Measurements from ENCODE around the gene EBF3. TPM values are rescaled to one million over a fixed set of nuclear protein-coding genes. Genes with fewer than 3 reads are reported as not detected.

EBF3 gene
- total RNA-seq, 5 donors from 2014 or later (not counting 1 experiment from before 2014, with no cell fraction given): not detected

DNA sequence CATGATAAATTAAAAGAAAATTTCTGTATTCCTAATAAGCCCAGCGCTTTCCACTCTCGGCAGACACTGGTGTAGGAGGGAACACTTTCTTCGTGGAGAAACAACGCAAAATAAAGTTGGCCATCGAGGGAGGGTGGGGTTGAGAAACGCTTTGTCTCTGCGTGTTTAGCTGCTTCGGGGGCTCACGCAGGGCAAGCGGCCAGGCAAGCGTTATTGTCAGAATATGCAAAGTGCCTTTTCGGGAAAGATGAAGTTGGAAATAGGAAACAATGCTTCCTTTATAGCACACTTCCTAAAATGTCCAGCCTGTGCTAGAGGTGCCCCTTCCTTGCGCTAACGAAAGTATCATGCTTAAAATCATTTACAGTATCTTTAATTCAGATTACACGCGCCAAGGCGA lies 1.9 kb upstream of the EBF3 start:
- Mint-ChIP-seq H3K4me1 (peaks cover 24 to 40% (median 25%) of the 10 kb centered on the region in 3 donors), H3K27ac (no peak overlapping the region), H3K9me3 (no peaks in the 10 kb centered on the region), H3K4me3 (no peak overlapping the region), H3K27me3 (peaks cover 47 to 68% of the 10 kb centered on the region in 2 donors), H3K36me3 (no peaks in the 10 kb centered on the region)
- Histone ChIP-seq H3K27ac (ENCODE audit: low read length) (no peak overlapping the region), H3K36me3 (ENCODE audit: control insufficient read depth in 2 of 2, extremely low read depth in 1 of 2, insufficient read depth in 1 of 2, low read length in 1 of 2) (no peaks in the 10 kb centered on the region), H3K4me1 (ENCODE audit: control insufficient read depth in 1 of 2, extremely low read depth in 1 of 2, insufficient read depth in 2 of 2, low read length in 2 of 2) (peaks cover 9 to 44% of the 10 kb centered on the region in 2 experiments), H3K27me3 (replicated peaks in 1 of 2; ENCODE audit: control insufficient read depth in 2 of 2, extremely low read depth in 1 of 2, insufficient read depth in 2 of 2, low read length in 1 of 2) (peaks cover 25 to 88% of the 10 kb centered on the region in 2 experiments), H3K9me3 (no peaks in the 10 kb centered on the region), H3K4me3 (ENCODE audit: control insufficient read depth in 1 of 2, extremely low read depth in 1 of 2, low read length in 1 of 2) (no peak overlapping the region)
- CTCF ChIA-PET: interaction anchor here in 1 of 2 donors (0.5 kb wide), 1 partner anchor 1752 kb away, joined by 3 read pairs; no protein-coding TSS in a partner anchor
- no peak for DNase-seq
- POLR2A ChIA-PET: no interaction called here
- ATAC-seq (replicated peaks in 1 of 4): no peak
- WGBS (ENCODE audit: insufficient coverage): 7% methylated on average over 5 of the region's 17 CpGs

- 6% methylated on average over 6 of the region's 15 CpGs for WGBS (ENCODE audit: insufficient coverage)
- Mint-ChIP-seq H3K36me3 (no peaks in the 10 kb centered on the region), H3K4me3 (peak overlapping the region in 1 of 3 donors; percentile 28), H3K27me3 (peaks cover 50 to 70% of the 10 kb centered on the region in 2 donors), H3K27ac (no peak overlapping the region), H3K9me3 (no peaks in the 10 kb centered on the region), H3K4me1 (peaks cover 23 to 41% (median 24%) of the 10 kb centered on the region in 3 donors)
- ChIA-PET CTCF (interaction anchor here in 1 of 2 donors (0.6 kb wide), 1 partner anchor 145 kb away, joined by 3 read pairs; no protein-coding TSS in a partner anchor), POLR2A (no interaction called here)
- peaks cover 30 to 88% of the 10 kb centered on the region in 2 experiments for H3K27me3 ChIP-seq (replicated peaks in 1 of 2; ENCODE audit: control insufficient read depth in 2 of 2, extremely low read depth in 1 of 2, insufficient read depth in 2 of 2, low read length in 1 of 2)
- DNase-seq (no peak), ATAC-seq (replicated peaks in 1 of 4) (no peak)
- no peak overlapping the region for H3K27ac ChIP-seq (ENCODE audit: low read length)
- peaks cover 9 to 38% of the 10 kb centered on the region in 2 experiments for H3K4me1 ChIP-seq (ENCODE audit: control insufficient read depth in 1 of 2, extremely low read depth in 1 of 2, insufficient read depth in 2 of 2, low read length in 2 of 2)
- no peaks in the 10 kb centered on the region for H3K36me3 ChIP-seq (ENCODE audit: control insufficient read depth in 2 of 2, extremely low read depth in 1 of 2, insufficient read depth in 1 of 2, low read length in 1 of 2)
- no peak overlapping the region for H3K4me3 ChIP-seq (ENCODE audit: control insufficient read depth in 1 of 2, extremely low read depth in 1 of 2, low read length in 1 of 2)
- H3K9me3 ChIP-seq: no peaks in the 10 kb centered on the region
Measured at GRCh38 chr10:129965425-129965808, 1.3 kb upstream of the EBF3 start.

GRCh38 chr10:129964611-129965424 lies 744 bp upstream of the EBF3 start:
- CTCF ChIA-PET: interaction anchor here in 1 of 2 donors (0.6 kb wide), 1 partner anchor 145 kb away, joined by 3 read pairs; no protein-coding TSS in a partner anchor
- POLR2A ChIA-PET: interaction anchor here in 1 of 2 donors (0.7 kb wide), 1 partner anchor 1906 kb away, joined by 3 read pairs; no protein-coding TSS in a partner anchor

GRCh38 chr10:129962872-129963640 lies 1.0 kb downstream of the EBF3 start:
- Mint-ChIP-seq H3K9me3 (no peaks in the 10 kb centered on the region), H3K27me3 (peaks cover 52 to 62% of the 10 kb centered on the region in 2 donors), H3K27ac (peak overlapping the region in 1 of 2 donors; percentile 25), H3K4me1 (peaks cover 25 to 41% (median 27%) of the 10 kb centered on the region in 3 donors), H3K4me3 (peak overlapping the region; percentile 63 to 81 (median 68)), H3K36me3 (no peaks in the 10 kb centered on the region)
- DNase-seq (peak in 2 of 35 experiments; percentile 22 to 36), ATAC-seq (replicated peaks in 1 of 4) (peak in 3 of 4 experiments; percentile 24 to 39 (median 31))
- peak overlapping the region in 1 of 2 donors; percentile 90 for H3K4me3 ChIP-seq (ENCODE audit: control insufficient read depth in 1 of 2, extremely low read depth in 1 of 2, low read length in 1 of 2)
- H3K27ac ChIP-seq (ENCODE audit: low read length): no peak overlapping the region
- peaks cover 14 to 43% of the 10 kb centered on the region in 2 experiments for H3K4me1 ChIP-seq (ENCODE audit: control insufficient read depth in 1 of 2, extremely low read depth in 1 of 2, insufficient read depth in 2 of 2, low read length in 2 of 2)
- H3K9me3 ChIP-seq: no peaks in the 10 kb centered on the region
- H3K36me3 ChIP-seq (ENCODE audit: control insufficient read depth in 2 of 2, extremely low read depth in 1 of 2, insufficient read depth in 1 of 2, low read length in 1 of 2): no peaks in the 10 kb centered on the region
- peaks cover 29 to 84% of the 10 kb centered on the region in 2 experiments for H3K27me3 ChIP-seq (replicated peaks in 1 of 2; ENCODE audit: control insufficient read depth in 2 of 2, extremely low read depth in 1 of 2, insufficient read depth in 2 of 2, low read length in 1 of 2)
- 4% methylated on average over 61 of the region's 79 CpGs for WGBS (ENCODE audit: insufficient coverage)
- ChIA-PET POLR2A (no interaction called here), CTCF (no interaction called here)

More at GRCh38 chr10:129964611-129965424, 744 bp upstream of the EBF3 start:
- Histone ChIP-seq H3K36me3 (ENCODE audit: control insufficient read depth in 2 of 2, extremely low read depth in 1 of 2, insufficient read depth in 1 of 2, low read length in 1 of 2) (no peaks in the 10 kb centered on the region), H3K4me1 (ENCODE audit: control insufficient read depth in 1 of 2, extremely low read depth in 1 of 2, insufficient read depth in 2 of 2, low read length in 2 of 2) (peaks cover 9 to 35% of the 10 kb centered on the region in 2 experiments), H3K9me3 (no peaks in the 10 kb centered on the region), H3K27me3 (replicated peaks in 1 of 2; ENCODE audit: control insufficient read depth in 2 of 2, extremely low read depth in 1 of 2, insufficient read depth in 2 of 2, low read length in 1 of 2) (peaks cover 31 to 89% of the 10 kb centered on the region in 2 experiments), H3K4me3 (ENCODE audit: control insufficient read depth in 1 of 2, extremely low read depth in 1 of 2, low read length in 1 of 2) (no peak overlapping the region), H3K27ac (ENCODE audit: low read length) (no peak overlapping the region)
- 9% methylated on average over 82 of the region's 82 CpGs for WGBS (ENCODE audit: insufficient coverage)
- ATAC-seq (replicated peaks in 1 of 4) (no peak), DNase-seq (no peak)
- Mint-ChIP-seq H3K27me3 (peaks cover 48 to 68% of the 10 kb centered on the region in 2 donors), H3K4me1 (peaks cover 21 to 38% (median 24%) of the 10 kb centered on the region in 3 donors), H3K9me3 (no peaks in the 10 kb centered on the region), H3K27ac (no peak overlapping the region), H3K36me3 (no peaks in the 10 kb centered on the region), H3K4me3 (peak overlapping the region; percentile 51 to 64 (median 57))

DNA sequence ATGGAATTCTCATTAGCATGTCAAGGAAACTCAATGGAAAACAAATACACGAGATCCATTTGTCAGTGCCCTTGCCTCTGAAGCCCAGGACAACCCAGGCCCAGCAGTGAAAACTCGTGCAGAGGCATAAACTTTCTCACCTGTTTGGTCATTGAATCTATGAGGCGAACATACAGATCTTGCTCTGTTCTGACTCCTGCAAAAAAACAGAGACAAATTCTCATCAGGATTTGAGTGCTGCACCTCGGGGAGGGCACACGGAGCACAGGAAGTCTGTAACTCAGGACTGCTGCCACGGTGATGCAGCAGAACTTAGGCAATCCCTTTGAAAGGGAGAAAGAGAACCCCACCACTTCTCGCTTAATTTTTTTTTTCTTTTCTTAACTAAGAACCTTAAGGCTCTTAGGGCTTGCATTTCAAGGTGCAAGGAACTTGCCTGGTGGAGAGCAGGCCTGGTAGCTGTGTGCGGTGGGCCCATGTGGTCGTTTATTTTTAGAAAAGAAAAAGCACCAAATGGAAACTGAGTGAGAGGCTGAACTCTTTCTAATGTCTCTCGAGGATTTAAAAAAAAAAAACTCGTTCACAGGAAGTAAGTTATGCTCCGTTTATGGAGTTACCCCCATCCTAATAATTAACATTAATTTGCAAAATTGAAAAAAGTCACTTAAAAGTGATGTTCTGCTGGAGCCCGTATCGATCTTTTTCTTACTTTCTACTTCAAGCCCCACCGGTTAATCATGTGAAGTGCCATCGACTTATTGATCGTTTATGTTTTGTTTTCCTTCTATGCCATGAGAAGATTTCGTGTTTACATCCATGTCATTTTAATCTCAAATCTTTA lies 1.8 kb downstream of the EBF3 start:
- Mint-ChIP-seq H3K9me3 (no peaks in the 10 kb centered on the region), H3K36me3 (no peaks in the 10 kb centered on the region), H3K4me1 (peaks cover 26 to 43% (median 28%) of the 10 kb centered on the region in 3 donors), H3K27me3 (peaks cover 58 to 65% of the 10 kb centered on the region in 2 donors), H3K4me3 (peak overlapping the region; percentile 39 to 81 (median 67)), H3K27ac (peak overlapping the region in 1 of 2 donors; percentile 25)
- H3K36me3 ChIP-seq (ENCODE audit: control insufficient read depth in 2 of 2, extremely low read depth in 1 of 2, insufficient read depth in 1 of 2, low read length in 1 of 2): no peaks in the 10 kb centered on the region
- peak overlapping the region in 1 of 2 donors; percentile 90 for H3K4me3 ChIP-seq (ENCODE audit: control insufficient read depth in 1 of 2, extremely low read depth in 1 of 2, low read length in 1 of 2)
- no peak overlapping the region for H3K27ac ChIP-seq (ENCODE audit: low read length)
- no peaks in the 10 kb centered on the region for H3K9me3 ChIP-seq
- WGBS (ENCODE audit: insufficient coverage): 25% methylated on average over 4 of the region's 18 CpGs
- H3K27me3 ChIP-seq (replicated peaks in 1 of 2; ENCODE audit: control insufficient read depth in 2 of 2, extremely low read depth in 1 of 2, insufficient read depth in 2 of 2, low read length in 1 of 2): peaks cover 35 to 78% of the 10 kb centered on the region in 2 experiments
- H3K4me1 ChIP-seq (ENCODE audit: control insufficient read depth in 1 of 2, extremely low read depth in 1 of 2, insufficient read depth in 2 of 2, low read length in 2 of 2): peaks cover 14 to 40% of the 10 kb centered on the region in 2 experiments
- CTCF ChIA-PET: no interaction called here
- DNase-seq (no peak), ATAC-seq (replicated peaks in 1 of 4) (no peak)
- POLR2A ChIA-PET: no interaction called here
